Mucosa of descending colon (tissue), 3 donors: ENCODE results near the gene FRZB. TPM values are rescaled to one million over a fixed set of nuclear protein-coding genes. Genes with fewer than 3 reads are reported as not detected.
"Not testable (repeated sequence)": the region's sequence is repeated elsewhere in the genome, so short reads cannot be mapped to it uniquely, and the experiment has no call there.

Experiments
- ATAC-seq: fragments of 200-7000 bp; cut with Tn5 transposase; one replicate; pipeline ENCODE4 v1.9.1; 2020; ENCODE audit warnings: mild to moderate bottlenecking, moderate library complexity
- DNase-seq, 3 donors: peaks; one replicate each; pipeline ENCODE4 v3.0.0-alpha.2; 2020
- H3K36me3 ChIP-seq: fragments of 200-600 bp; one replicate; pipeline ENCODE4 v1.8.0; 2021; ENCODE audit warnings: low read depth, mild to moderate bottlenecking
- H3K4me1 ChIP-seq: fragments of 200-600 bp; one replicate; pipeline ENCODE4 v1.8.0; 2021; ENCODE audit warnings: low read depth, mild to moderate bottlenecking
- H3K4me3 ChIP-seq: fragments of 200-600 bp; one replicate; pipeline ENCODE4 v1.8.0; 2021; ENCODE audit warnings: mild to moderate bottlenecking
- H3K9me3 ChIP-seq: fragments of 200-600 bp; one replicate; pipeline ENCODE4 v1.8.0; 2021; ENCODE audit warnings: mild to moderate bottlenecking
- CTCF ChIP-seq: fragments of 200-600 bp; IDR thresholded peaks from one replicate; pipeline ENCODE4 v1.8.0; 2022; ENCODE audit warnings: antibody characterized with exemption, mild to moderate bottlenecking
- intact Hi-C, 2 donors: fragments of 100-400 bp; cut with DNase I in 1 of 2; cut with micrococcal nuclease in 1 of 2; formaldehyde crosslinking; loops; one replicate each; pipeline versions ENCODE4 v1.11.0 to v1.11.1; 2022; cut with DNase I, micrococcal nuclease
- total RNA-seq, 3 donors: library from RNA; stranded (reverse); fragmentation: NEBNext Ultra II Directional in 2 of 3; extraction: Animal tissue kit (Norgen Biotek cat#: 25700) in 2 of 3; gene quantifications; one replicate each; pipeline versions ENCODE4 v1.2.1 to v1.2.4, GENCODE V29; 2021 to 2023
- donor health status: DM: no; HTN: no; CAD: no; lungs with moderate emphysema.
- donor health status: DM: no; HTN: no; CAD: no.
- donor health status: DM: no; HTN: yes; CAD: no.

The FRZB gene
- total RNA-seq, 3 donors from 2014 or later = 5.9 to 15.7 (median 8.9) TPM

- ATAC-seq (peak; percentile 33), DNase-seq (no peak)
- Histone ChIP-seq H3K4me3 (no peak overlapping the region), H3K4me1 (no peaks in the 10 kb centered on the region), H3K9me3 (no peaks in the 10 kb centered on the region), H3K36me3 (no peaks in the 10 kb centered on the region)
- TF ChIP-seq CTCF = no peak
- intact Hi-C loops = no loop called here
These were observed 23.9 kb upstream of the FRZB start for GRCh38 chr2:182890305-182890704.

GRCh38 chr2:182887753-182888415 is 21.4 kb upstream of the FRZB start:
- Histone ChIP-seq H3K4me1 (no peaks in the 10 kb centered on the region), H3K4me3 (no peak overlapping the region), H3K36me3 (no peaks in the 10 kb centered on the region), H3K9me3 (no peaks in the 10 kb centered on the region)
- no peak for ATAC-seq
- DNase-seq = no peak
- TF ChIP-seq CTCF = no peak
- intact Hi-C loops = no loop called here

GRCh38 chr2:182887093-182887492 is 20.7 kb upstream of the FRZB start:
- H3K4me1 ChIP-seq = no peaks in the 10 kb centered on the region
- H3K4me3 ChIP-seq = no peak overlapping the region
- DNase-seq = no peak
- intact Hi-C loops = no loop called here
- no peak for ATAC-seq
- no peaks in the 10 kb centered on the region for H3K9me3 ChIP-seq
- H3K36me3 ChIP-seq = no peaks in the 10 kb centered on the region
- no peak for TF ChIP-seq CTCF

- H3K4me3 ChIP-seq = no peak overlapping the region
- DNase-seq = no peak
- H3K36me3 ChIP-seq = no peaks in the 10 kb centered on the region
- intact Hi-C loops = no loop called here
- no peaks in the 10 kb centered on the region for H3K4me1 ChIP-seq
- H3K9me3 ChIP-seq = no peaks in the 10 kb centered on the region
- no peak for ATAC-seq
- TF ChIP-seq CTCF = no peak
These were observed 19.3 kb upstream of the FRZB start for GRCh38 chr2:182885771-182886170.

GRCh38 chr2:182883451-182883850 is 17.0 kb upstream of the FRZB start:
- intact Hi-C loops = no loop called here
- no peak for TF ChIP-seq CTCF
- DNase-seq = no peak
- Histone ChIP-seq H3K36me3 (no peaks in the 10 kb centered on the region), H3K4me1 (no peaks in the 10 kb centered on the region), H3K9me3 (peaks cover 5% of the 10 kb centered on the region), H3K4me3 (no peak overlapping the region)
- ATAC-seq = no peak

GRCh38 chr2:182880100-182880499 is 13.7 kb upstream of the FRZB start:
- ATAC-seq, H3K36me3 ChIP-seq, H3K4me1 ChIP-seq, H3K9me3 ChIP-seq, DNase-seq, H3K4me3 ChIP-seq, intact Hi-C loops: not testable (repeated sequence)

GRCh38 chr2:182876653-182877052 is 10.2 kb upstream of the FRZB start:
- H3K4me3 ChIP-seq, DNase-seq, H3K36me3 ChIP-seq, ATAC-seq, intact Hi-C loops, H3K9me3 ChIP-seq, H3K4me1 ChIP-seq: not testable (repeated sequence)
